CD4-positive, alpha-beta T cell treated with Interleukin-17A for 1 hour (primary cell): Measurements from ENCODE around the gene ADGRA3.

ENCODE experiments used
- DNase-seq: peaks from one replicate; pipeline ENCODE4 v3.0.0-alpha.2; 2020

The ADGRA3 gene

GRCh38 chr4:22515888-22516541 lies at the start of gene ADGRA3:
Gene ADGRA3, minus strand, starts transcription at chr4:22516066. Its CDS starts 282 bp downstream, at chr4:22515784.
- DNase-seq: no peak

DNA sequence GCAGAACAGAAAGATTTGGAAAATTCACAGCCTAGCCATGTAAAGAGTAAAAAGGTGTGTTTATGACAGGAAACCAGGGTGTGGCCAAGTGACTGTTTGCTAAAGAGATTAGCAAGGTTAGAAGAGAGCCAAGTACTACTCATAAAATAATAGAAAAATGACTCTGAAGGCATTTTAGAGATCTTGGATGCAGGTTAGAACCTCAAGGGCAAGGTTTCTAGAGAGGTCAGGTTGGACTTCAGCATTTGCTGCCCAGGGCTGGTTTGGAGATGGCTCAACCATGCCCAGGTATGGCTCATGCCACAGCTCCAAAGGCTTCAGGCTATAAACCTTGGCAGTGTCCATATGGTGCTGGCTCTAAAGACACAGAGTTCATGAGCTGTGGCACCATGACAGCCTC lies 40.6 kb upstream of the ADGRA3 start:
- no peak for DNase-seq

DNA sequence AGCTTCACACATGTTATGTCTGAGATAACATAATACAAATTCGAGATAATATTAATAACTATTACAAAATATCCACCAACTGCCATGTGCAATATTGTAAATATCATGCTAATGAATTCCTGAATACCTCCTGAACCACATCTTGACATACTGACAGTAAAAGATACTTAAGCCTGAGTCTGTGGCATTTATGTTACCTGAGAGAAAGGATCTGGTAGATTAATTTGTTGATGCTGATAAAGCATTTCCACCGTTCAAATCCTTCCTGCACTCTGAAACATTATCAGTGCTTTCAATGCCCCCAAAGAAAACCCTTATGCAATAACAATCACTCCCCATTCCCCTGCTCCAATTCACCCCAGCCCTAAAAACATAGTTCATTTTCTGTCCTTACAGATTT lies 38.8 kb upstream of the ADGRA3 start:
- DNase-seq: no peak

DNA sequence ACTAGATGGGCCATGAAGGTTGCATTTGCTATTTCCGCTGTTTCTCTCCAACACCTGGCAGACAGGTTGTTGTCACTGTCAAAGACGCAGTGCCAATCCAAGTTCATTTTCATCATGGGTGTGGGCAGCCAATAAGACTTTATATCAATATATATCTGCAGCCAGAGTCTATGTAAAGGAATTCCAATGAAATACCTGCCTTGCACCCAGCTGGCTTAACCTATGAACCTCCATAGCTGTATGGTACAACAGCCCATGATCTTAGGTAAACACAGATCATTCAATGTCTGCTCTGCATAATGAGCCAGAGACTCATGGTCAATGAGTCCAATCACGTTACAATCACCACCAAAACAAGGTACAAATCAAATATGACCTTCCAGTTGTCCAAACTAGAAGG lies 37.7 kb upstream of the ADGRA3 start:
- no peak for DNase-seq

DNA sequence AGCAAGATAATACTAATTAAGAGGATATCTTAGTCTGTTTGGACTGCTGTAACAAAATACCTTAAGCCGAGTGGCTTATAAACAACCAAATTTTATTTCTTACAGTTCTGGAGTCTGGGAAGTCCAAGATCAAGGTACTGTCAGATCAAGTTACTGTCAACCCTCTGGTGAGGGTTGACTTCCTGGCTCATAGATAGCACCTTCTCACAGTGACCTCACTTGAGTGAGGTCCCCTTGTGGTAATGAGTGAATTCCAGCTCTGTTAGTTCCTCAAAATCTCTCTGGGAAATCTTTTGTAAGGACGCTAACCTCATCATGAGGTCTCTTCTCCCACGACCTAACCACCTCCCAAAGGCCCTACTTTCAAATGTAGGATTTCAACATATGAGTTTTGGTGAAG lies 36.9 kb upstream of the ADGRA3 start:
- no peak for DNase-seq

- no peak for DNase-seq
Observed at GRCh38 chr4:22551550-22551949, 35.7 kb upstream of the ADGRA3 start.

DNA sequence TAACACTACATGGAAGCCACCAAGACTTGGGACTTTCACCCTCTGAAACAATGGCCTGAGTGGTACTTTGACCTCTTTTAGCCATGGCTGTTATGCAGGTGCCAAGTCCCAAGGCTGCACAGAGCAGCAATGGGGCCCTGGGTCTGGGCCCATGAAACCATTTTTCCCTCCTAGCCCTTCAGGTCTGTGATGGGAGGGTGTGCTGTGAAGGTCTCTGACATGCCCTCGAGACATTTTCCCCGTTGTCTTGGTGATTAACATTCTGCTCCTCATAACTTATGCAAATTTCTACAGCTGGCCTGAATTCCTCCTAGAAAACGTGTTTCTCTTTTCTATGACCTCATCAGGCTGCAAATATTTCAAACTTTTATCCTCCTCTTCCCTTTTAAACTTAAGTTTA lies 30.4 kb upstream of the ADGRA3 start:
- no peak for DNase-seq

DNA sequence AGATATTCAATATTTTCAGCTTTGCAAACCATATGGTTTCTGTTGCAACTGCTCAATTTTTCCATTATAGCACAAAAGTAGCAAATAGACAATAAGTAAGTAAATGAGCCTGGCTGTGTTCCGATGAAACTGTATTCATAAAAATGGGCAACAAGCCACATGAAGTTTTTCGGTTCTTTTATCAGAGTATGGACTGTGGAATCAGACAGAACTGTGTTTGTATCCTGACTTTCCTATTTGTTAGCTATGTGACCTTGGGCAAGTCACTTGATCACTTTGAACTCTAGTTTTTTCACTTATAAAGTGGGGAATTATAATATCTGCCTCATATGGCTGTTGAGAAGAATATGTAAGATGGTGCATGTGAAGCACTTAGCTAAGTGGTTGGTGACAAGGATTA lies 23.4 kb upstream of the ADGRA3 start:
- no peak for DNase-seq

GRCh38 chr4:22537864-22538263 lies 22.0 kb upstream of the ADGRA3 start:
- no peak for DNase-seq

GRCh38 chr4:22534374-22534773 lies 18.5 kb upstream of the ADGRA3 start:
- no peak for DNase-seq

DNA sequence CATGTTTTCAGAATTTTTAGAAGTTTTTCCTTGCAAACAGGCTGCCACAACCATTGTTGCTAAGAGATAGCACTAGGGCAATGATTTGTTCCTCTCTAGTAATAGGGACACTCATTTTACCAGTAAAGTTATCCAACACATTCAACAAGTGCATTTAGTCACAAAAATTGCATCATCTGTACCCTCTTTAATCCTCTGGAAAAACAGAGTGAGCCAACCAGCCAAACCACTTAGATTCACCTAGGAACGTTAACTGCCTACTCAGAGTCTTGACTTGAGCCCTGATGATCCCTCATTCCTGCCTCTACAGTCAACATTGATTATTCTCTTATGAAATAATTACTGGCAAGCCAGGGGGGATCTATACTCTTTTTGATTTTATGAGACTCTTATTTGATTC lies 17.0 kb upstream of the ADGRA3 start:
- DNase-seq: no peak

DNA sequence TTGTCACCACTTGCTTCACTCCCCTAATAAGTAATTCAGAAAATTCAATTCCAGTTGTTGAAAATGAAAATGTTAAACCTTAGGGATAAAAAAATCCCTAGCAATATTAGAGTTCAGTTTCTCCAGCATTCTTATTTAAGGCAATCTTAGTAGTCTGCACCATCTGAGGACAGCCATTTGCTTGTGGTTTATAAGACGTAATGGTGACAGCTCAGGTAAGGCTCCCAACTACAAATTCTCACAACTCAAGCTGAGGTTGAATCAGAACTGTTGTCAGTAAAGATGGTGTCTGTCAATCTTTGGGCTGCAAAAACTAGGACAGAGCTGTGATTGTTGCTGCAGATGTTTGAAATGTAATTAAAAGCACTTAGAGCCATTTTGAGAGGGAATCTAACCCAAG lies 16.3 kb upstream of the ADGRA3 start:
- DNase-seq: no peak

DNA sequence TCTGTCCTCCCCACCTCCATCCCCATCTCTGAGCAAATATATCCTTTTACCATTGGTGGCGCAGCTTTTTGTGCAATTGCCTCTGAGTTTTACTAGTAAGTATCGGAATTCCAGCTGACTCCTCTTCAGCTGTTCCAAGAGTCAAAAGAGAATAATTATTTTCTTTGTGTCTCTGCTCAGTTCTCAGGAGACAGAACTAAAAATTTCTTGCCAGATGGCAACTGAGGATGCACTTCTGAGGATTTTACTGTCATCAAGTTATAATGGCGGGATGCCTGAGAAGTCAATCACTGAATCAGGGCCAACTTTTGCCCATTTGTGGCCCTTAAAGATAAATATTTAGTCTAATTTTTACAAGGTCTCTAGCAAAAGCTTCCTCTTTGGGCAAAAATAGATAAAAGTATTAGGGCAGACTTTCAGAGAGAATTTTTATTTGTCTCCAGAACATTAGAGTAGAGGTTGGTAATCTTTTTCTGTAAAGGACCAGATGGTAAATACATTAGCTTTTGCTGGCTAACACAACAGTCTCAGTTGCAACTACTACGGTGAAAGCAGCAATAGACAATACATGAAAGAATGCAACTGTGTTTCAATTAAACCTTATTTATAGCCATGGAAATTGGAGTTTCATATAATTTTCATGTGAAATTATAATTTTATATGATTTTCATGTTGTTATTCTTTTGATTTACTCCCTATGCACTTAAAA lies 15.6 kb upstream of the ADGRA3 start:
- no peak for DNase-seq

DNA sequence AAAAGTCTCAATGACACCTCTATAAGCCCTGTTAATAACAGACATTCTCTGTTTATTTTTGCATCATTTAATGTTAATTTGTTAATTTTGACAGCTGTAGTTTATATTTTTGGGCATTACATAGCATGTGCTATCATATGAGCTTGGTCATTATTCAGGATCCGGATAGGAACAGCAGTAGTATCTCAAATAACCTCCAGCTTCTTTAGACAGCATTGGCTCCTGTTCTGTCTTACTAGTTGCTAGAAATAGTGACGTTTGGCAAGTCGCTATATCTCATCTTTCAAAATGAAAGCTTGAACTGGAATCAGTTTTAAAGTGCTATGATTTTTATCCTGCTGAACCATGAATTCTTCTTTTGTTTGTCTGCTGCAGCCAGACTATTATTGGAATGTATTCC lies 9.0 kb upstream of the ADGRA3 start:
- DNase-seq: no peak

DNA sequence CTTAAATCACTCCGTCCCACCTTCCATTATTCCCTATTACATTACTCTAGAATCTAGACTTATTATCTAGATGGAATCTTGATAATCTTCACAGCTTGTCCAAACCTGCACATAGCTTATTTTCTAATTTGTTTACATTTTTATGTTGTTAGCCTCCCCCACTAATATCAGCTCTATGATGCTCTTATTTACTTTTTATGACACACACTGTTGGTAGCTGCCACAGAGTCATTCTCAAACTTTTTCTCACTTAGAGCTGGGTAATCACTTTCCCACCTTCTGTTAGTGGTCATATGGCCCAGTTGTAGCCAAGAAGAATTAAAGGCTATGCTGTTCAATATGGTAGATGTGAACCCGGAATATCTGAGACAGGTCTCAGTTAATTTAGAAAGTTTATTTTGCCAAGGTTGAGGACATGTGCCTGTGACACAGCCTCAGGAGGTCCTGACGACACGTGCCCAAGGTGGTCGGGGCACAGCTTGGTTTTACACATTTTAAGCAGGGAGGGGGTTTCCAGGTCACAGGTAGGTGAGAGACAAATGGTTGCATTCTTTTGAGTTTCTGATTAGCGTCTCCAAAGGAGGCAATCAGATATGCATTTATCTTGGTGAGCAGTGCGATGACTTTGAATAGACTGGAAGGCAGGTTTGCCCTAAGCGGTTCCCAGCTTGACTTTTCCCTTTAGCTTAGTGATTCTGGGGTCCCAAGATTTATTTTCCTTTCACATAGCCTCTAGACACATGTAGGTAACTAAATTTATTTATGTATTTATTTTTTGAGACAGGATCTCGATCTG lies 7.0 kb upstream of the ADGRA3 start:
- DNase-seq: no peak

GRCh38 chr4:22522206-22522605 lies 6.3 kb upstream of the ADGRA3 start:
- DNase-seq: no peak

DNA sequence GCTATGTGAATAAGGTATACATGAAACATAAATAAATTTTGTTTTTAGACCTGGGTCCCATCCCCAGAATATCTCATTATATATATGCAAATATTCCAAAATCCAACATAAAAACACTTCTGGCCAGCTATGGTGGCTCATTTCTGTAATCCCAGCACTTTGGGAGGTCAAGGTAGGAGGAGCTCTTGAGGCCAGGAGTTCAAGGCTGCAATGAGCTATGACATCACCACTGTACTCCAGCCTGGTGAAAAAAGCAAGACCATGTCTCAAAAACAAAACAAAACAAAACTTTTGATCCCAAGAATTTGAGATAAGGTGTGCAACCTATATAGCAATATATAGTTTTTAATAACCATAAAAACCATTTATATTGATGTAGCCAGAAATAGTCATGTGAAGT lies 5.4 kb upstream of the ADGRA3 start:
- DNase-seq: no peak

GRCh38 chr4:22515145-22515887 lies 550 bp downstream of the ADGRA3 start:
- no peak for DNase-seq

- no peak for DNase-seq
Observed at GRCh38 chr4:22514481-22514880, 1.4 kb downstream of the ADGRA3 start.

- DNase-seq: no peak
Observed at GRCh38 chr4:22514001-22514400, 1.9 kb downstream of the ADGRA3 start.

GRCh38 chr4:22512306-22512705 lies 3.6 kb downstream of the ADGRA3 start:
- DNase-seq: no peak

GRCh38 chr4:22510750-22511149 lies 5.1 kb downstream of the ADGRA3 start:
- no peak for DNase-seq

DNA sequence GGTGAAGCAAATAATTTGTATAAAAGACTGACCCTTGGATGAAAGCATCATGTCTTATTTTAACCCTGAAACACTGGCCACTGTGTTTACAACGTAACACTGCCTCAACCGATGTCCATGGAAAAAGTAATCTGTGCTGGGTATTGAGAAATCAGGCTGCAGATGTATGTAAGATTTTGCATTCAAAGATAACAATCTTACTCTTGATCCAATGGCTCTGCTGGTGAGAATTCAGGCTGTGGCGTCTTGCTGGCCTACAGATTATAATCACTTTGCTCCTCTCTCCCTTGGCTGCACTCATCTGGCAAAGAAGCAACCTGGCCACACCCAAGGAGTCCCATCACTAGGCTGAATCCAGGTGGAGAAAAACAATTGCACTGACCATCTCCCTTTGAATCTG lies 7.5 kb downstream of the ADGRA3 start:
- DNase-seq: no peak
